GM23338 (cell line): ENCODE results near the gene SLC25A47. TPM values are rescaled to one million over a fixed set of nuclear protein-coding genes. Genes with fewer than 3 reads are reported as not detected.

Experiments
- ATAC-seq: fragments of 200-7000 bp; cut with Tn5 transposase; 3 replicates; pipeline ENCODE4 v1.9.1; 2020
- DNase-seq: peaks from one replicate; pipeline ENCODE4 v3.0.0-alpha.2; 2015; ENCODE audit warnings: low spot score
- H2AFZ ChIP-seq: fragments of 200-600 bp; sonication (generic); 2 replicates; pipeline ENCODE4 v1.8.0; 2016; ENCODE audit warnings: antibody characterized with exemption, mild to moderate bottlenecking, moderate library complexity
- H3F3A ChIP-seq: fragments of 200-600 bp; sonication (generic); replicated peaks from 2 replicates; pipeline ENCODE4 v1.8.0; 2017; ENCODE audit warnings: antibody characterized with exemption, mixed run types, low read depth
- H3K27ac ChIP-seq: fragments of 200-600 bp; sonication (generic); 2 replicates; pipeline ENCODE4 v1.6.1; 2016; ENCODE audit warnings: low read depth
- H3K27me3 ChIP-seq: fragments of 200-600 bp; sonication (generic); 2 replicates; pipeline ENCODE4 v1.8.0; 2016; ENCODE audit warnings: mild to moderate bottlenecking, mixed run types, moderate library complexity; ENCODE audit not compliant: insufficient read depth
- H3K36me3 ChIP-seq: fragments of 200-600 bp; sonication (generic); 2 replicates; pipeline ENCODE4 v1.8.0; 2016; ENCODE audit warnings: mild to moderate bottlenecking; ENCODE audit not compliant: insufficient read depth
- H3K4me1 ChIP-seq: fragments of 200-600 bp; sonication (generic); 2 replicates; pipeline ENCODE4 v1.8.0; 2016; ENCODE audit warnings: mild to moderate bottlenecking, moderate library complexity; ENCODE audit not compliant: insufficient read depth
- H3K4me2 ChIP-seq: fragments of 200-600 bp; sonication (generic); 2 replicates; pipeline ENCODE4 v1.7.1; 2017; ENCODE audit warnings: mixed run types
- H3K4me3 ChIP-seq: fragments of 200-600 bp; sonication (generic); 2 replicates; pipeline ENCODE4 v1.6.1; 2016; ENCODE audit warnings: mixed run types
- H3K79me2 ChIP-seq: fragments of 200-600 bp; sonication (generic); replicated peaks from 2 replicates; pipeline ENCODE4 v1.8.0; 2017; ENCODE audit warnings: mild to moderate bottlenecking; ENCODE audit not compliant: insufficient read depth
- H3K9me2 ChIP-seq: fragments of 200-600 bp; sonication (generic); 2 replicates; pipeline ENCODE4 v1.8.0; 2017; ENCODE audit not compliant: insufficient read depth
- H4K20me1 ChIP-seq: fragments of 200-600 bp; sonication (generic); replicated peaks from 2 replicates; pipeline ENCODE4 v1.8.0; 2017; ENCODE audit warnings: mild to moderate bottlenecking; ENCODE audit not compliant: insufficient read depth
- H3K27ac Mint-ChIP-seq: 2 replicates; pipeline ENCODE4 v1.8.0; 2020; ENCODE audit warnings: inconsistent platforms, mild to moderate bottlenecking, moderate library complexity, mixed read lengths
- H3K27me3 Mint-ChIP-seq: 3 replicates; pipeline ENCODE4 v1.8.0; 2022; ENCODE audit warnings: low read depth, mild to moderate bottlenecking, moderate library complexity, mixed read lengths, inconsistent platforms; ENCODE audit not compliant: insufficient read depth, poor library complexity
- H3K36me3 Mint-ChIP-seq: 3 replicates; pipeline ENCODE4 v1.8.0; 2021; ENCODE audit warnings: low read depth, mild to moderate bottlenecking, inconsistent platforms, moderate library complexity, mixed read lengths
- H3K4me1 Mint-ChIP-seq: 3 replicates; pipeline ENCODE4 v1.8.0; 2020; ENCODE audit warnings: mild to moderate bottlenecking, inconsistent platforms, mixed read lengths
- H3K4me3 Mint-ChIP-seq: 3 replicates; pipeline ENCODE4 v1.8.0; 2021; ENCODE audit warnings: moderate library complexity, mild to moderate bottlenecking, inconsistent platforms, mixed read lengths
- H3K9me3 Mint-ChIP-seq: 3 replicates; pipeline ENCODE4 v1.8.0; 2020; ENCODE audit warnings: moderate library complexity, mild to moderate bottlenecking, inconsistent platforms, mixed read lengths
- CREB1 ChIP-seq: fragments of 250-450 bp; sonication (Bioruptor Pico); IDR thresholded peaks from 2 replicates; pipeline ENCODE4 v1.5.0; 2020; ENCODE audit warnings: low read depth, mild to moderate bottlenecking, moderate library complexity
- CTCF ChIP-seq, 2 experiments: fragments of 200-600 bp in 1 of 2; sonication (generic) in 1 of 2; conservative IDR thresholded peaks; 2 replicates each; pipeline versions ENCODE4 v1.5.1 to v1.6.1; 2016 to 2017; ENCODE audit warnings: antibody characterized with exemption in 2 of 2, low read depth in 2 of 2, mild to moderate bottlenecking in 2 of 2, moderate library complexity in 1 of 2
- ETS1 ChIP-seq: IDR thresholded peaks from 2 replicates; pipeline ENCODE4 v1.6.1; 2016; ENCODE audit warnings: antibody characterized with exemption
- EZH2 ChIP-seq: fragments of 200-600 bp; sonication (generic); IDR thresholded peaks from one replicate; pipeline ENCODE4 v1.8.0; 2017; ENCODE audit warnings: antibody characterized with exemption, mild to moderate bottlenecking, low read depth; ENCODE audit not compliant: unreplicated experiment
- EZH2phosphoT487 ChIP-seq: fragments of 200-600 bp; sonication (generic); IDR thresholded peaks from one replicate; pipeline ENCODE4 v1.8.1; 2018; ENCODE audit warnings: antibody characterized with exemption; ENCODE audit not compliant: unreplicated experiment
- JUNB ChIP-seq: IDR thresholded peaks from one replicate; pipeline ENCODE4 v1.6.1; 2016; ENCODE audit warnings: antibody characterized with exemption; ENCODE audit not compliant: unreplicated experiment
- NANOG ChIP-seq: IDR thresholded peaks from 2 replicates; pipeline ENCODE4 v1.6.1; 2016; ENCODE audit warnings: antibody characterized with exemption, borderline replicate concordance
- POLR2AphosphoS5 ChIP-seq: IDR thresholded peaks from 2 replicates; pipeline ENCODE4 v1.6.1; 2016; ENCODE audit warnings: antibody characterized with exemption, low read depth
- REST ChIP-seq: IDR thresholded peaks from one replicate; pipeline ENCODE4 v1.6.1; 2018; ENCODE audit warnings: antibody characterized with exemption; ENCODE audit not compliant: unreplicated experiment
- STAT1 ChIP-seq: IDR thresholded peaks from one replicate; pipeline ENCODE4 v1.6.1; 2016; ENCODE audit warnings: antibody characterized with exemption; ENCODE audit not compliant: unreplicated experiment
- ZNF114 ChIP-seq: fragments of 250-450 bp; sonication (Bioruptor Pico); IDR thresholded peaks from 2 replicates; pipeline ENCODE4 v1.5.0; 2020; ENCODE audit warnings: mild to moderate bottlenecking, moderate library complexity
- ZNF331 ChIP-seq: fragments of 250-450 bp; sonication (Bioruptor Pico); IDR thresholded peaks from 2 replicates; pipeline ENCODE4 v1.5.0; 2020; ENCODE audit warnings: low read depth, mild to moderate bottlenecking, moderate library complexity
- ZNF462 ChIP-seq: fragments of 250-450 bp; sonication (Bioruptor Pico); IDR thresholded peaks from 2 replicates; pipeline ENCODE4 v1.5.0; 2020; ENCODE audit warnings: mild to moderate bottlenecking, moderate library complexity
- polyA plus RNA-seq: library from polyadenylated mRNA; unstranded; fragments of >200 nt; fragmentation: Nextera tagmentation; extraction: Ambion mirVana; gene quantifications from 2 replicates; pipeline ENCODE4 v1.2.1, GENCODE V29; 2016
- total RNA-seq: library from RNA; depleted of rRNA; stranded (reverse); fragments of >200 nt; shearing (Covaris generic); gene quantifications from 2 replicates; pipeline ENCODE4 v1.2.3, GENCODE V29; 2014

SLC25A47 gene
- total and polyA plus RNA-seq, 2 experiments from 2014 or later: not detected

GRCh38 chr14:100291305-100292075 lies 31.6 kb upstream of the SLC25A47 start:
- Histone ChIP-seq H3K27ac (no peak overlapping the region), H3K4me1 (0 out of 2 replicates have a peak, but pooled peaks cover 3% of the 10 kb centered on the region), H3K79me2 (no peaks in the 10 kb centered on the region), H2AFZ (no peak overlapping the region), H3K9me2 (no peaks in the 10 kb centered on the region), H3K27me3 (no peaks in the 10 kb centered on the region), H4K20me1 (peaks cover 20% of the 10 kb centered on the region), H3K36me3 (no peaks in the 10 kb centered on the region; the same call in 1 of the 2 replicates), H3K4me3 (no peak overlapping the region), H3K4me2 (no peak overlapping the region), H3F3A (peaks cover 14% of the 10 kb centered on the region; the same call in 1 of the 2 replicates)
- ATAC-seq (no peak), DNase-seq (no peak)
- no peak for TF ChIP-seq ZNF462
- TF ChIP-seq ZNF331 (CRISPR knock-in tag): no peak
- TF ChIP-seq EZH2phosphoT487: no peak
- no peak for TF ChIP-seq CREB1 (CRISPR knock-in tag)
- no peak for TF ChIP-seq EZH2
- no peak for TF ChIP-seq ZNF114
- TF ChIP-seq STAT1: no peak
- TF ChIP-seq CTCF (conservative IDR thresholded peaks at IDR 0.05; ENCODE audit: low read depth in 2 of 2): no peak
- no peak for TF ChIP-seq JUNB
- TF ChIP-seq NANOG: no peak
- TF ChIP-seq ETS1: no peak
- no peak for TF ChIP-seq REST
- no peak for TF ChIP-seq POLR2AphosphoS5
- H3K4me3 Mint-ChIP-seq: no peak overlapping the region
- no peaks in the 10 kb centered on the region for H3K9me3 Mint-ChIP-seq
- no peak overlapping the region for H3K27ac Mint-ChIP-seq
- peaks cover 35% of the 10 kb centered on the region; the same call in 2 of the 3 replicates for H3K36me3 Mint-ChIP-seq
- H3K27me3 Mint-ChIP-seq: peaks cover 6% of the 10 kb centered on the region
- H3K4me1 Mint-ChIP-seq: peaks cover 31% of the 10 kb centered on the region
